DND-41 (cell line): ENCODE measurements around the gene FOS.

Experiments
- CTCF ChIP-seq: IDR thresholded peaks from 2 replicates; pipeline ENCODE4 v1.5.1; 2012; ENCODE audit warnings: borderline replicate concordance, low read length, moderate library complexity, mild to moderate bottlenecking; ENCODE audit not compliant: poor library complexity, severe bottlenecking; ENCODE audit errors: extremely low read depth
- EZH2 ChIP-seq: IDR thresholded peaks from 3 replicates; pipeline ENCODE4 v1.6.1; 2012; ENCODE audit warnings: borderline replicate concordance, low read depth, mild to moderate bottlenecking, moderate library complexity, low read length, inconsistent platforms; ENCODE audit not compliant: severe bottlenecking

GRCh38 chr14:75254381-75254822, 24.2 kb upstream of the FOS start:
- TF ChIP-seq CTCF (no peak), EZH2 (no peak)
